GM12878 (cell line): ENCODE results near the gene ARHGEF16. TPM values are rescaled to one million over a fixed set of nuclear protein-coding genes. Genes with fewer than 3 reads are reported as not detected.

Experiments used
- ATAC-seq: fragments of 200-7000 bp; cut with Tn5 transposase; 3 replicates; pipeline ENCODE4 v1.9.1; 2020; ENCODE audit warnings: mild to moderate bottlenecking, moderate library complexity
- BruUV-seq: library from RNA; stranded (reverse); fragments of 400-500 nt; replicated peaks from 2 replicates; lab custom pipeline; 2021; lab: Mats Ljungman, UMichigan
- CTCF ChIA-PET: fragments of 300-600 bp; sonication (Branson Sonifier 250); formaldehyde crosslinking; extraction: SDS; loops from one replicate; lab custom pipeline; 2021; ENCODE audit warnings: inconsistent platforms; lab: Yijun Ruan, JAX
- POLR2A ChIA-PET: fragments of 350-600 bp; formaldehyde crosslinking; extraction: SDS; loops from one replicate; lab custom pipeline; 2021; ENCODE audit warnings: inconsistent platforms; lab: Charles Lee
- RAD21 ChIA-PET: fragments of 300-600 bp; sonication (Branson Sonifier 250); formaldehyde crosslinking; loops from one replicate; lab custom pipeline; 2023; ENCODE audit warnings: antibody characterized with exemption; ENCODE audit not compliant: unreplicated experiment; lab: Charles Lee
- SMC1A ChIA-PET: fragments of 300-600 bp; sonication (Branson Sonifier 250); formaldehyde crosslinking; loops from one replicate; lab custom pipeline; 2023; ENCODE audit not compliant: unreplicated experiment, uncharacterized antibody; lab: Charles Lee
- DNase-seq: peaks from one replicate; pipeline ENCODE4 v3.0.0-alpha.2; 2011; ENCODE audit warnings: low read depth, low spot score
- FAIRE-seq: peaks from 3 replicates; lab custom pipeline; 2011; peaks lifted over from hg19 to GRCh38; lab: Jason Lieb, UNC
- H2AFZ ChIP-seq: 2 replicates; pipeline ENCODE4 v1.6.0; 2011; ENCODE audit warnings: low read depth, low read length, control low read depth; ENCODE audit not compliant: control insufficient read depth
- H3K27ac ChIP-seq: 2 replicates; pipeline ENCODE4 v1.5.1; 2011; ENCODE audit warnings: control low read depth; ENCODE audit not compliant: control insufficient read depth, insufficient read depth
- H3K27me3 ChIP-seq, 2 experiments: replicated peaks in 1 of 2; 2 replicates each; pipeline versions ENCODE4 v1.6.0 to v1.6.1; 2011; ENCODE audit warnings: low read length in 1 of 2; ENCODE audit not compliant: control insufficient read depth in 2 of 2, insufficient read depth in 2 of 2
- H3K36me3 ChIP-seq, 2 experiments: 2 replicates each; pipeline ENCODE4 v1.5.1; 2011; ENCODE audit warnings: low read length in 1 of 2; ENCODE audit not compliant: control insufficient read depth in 2 of 2, insufficient read depth in 2 of 2
- H3K4me1 ChIP-seq: 2 replicates; pipeline ENCODE4 v1.6.1; 2011; ENCODE audit warnings: mild to moderate bottlenecking, low read length, moderate library complexity, mixed read lengths; ENCODE audit not compliant: control insufficient read depth, insufficient read depth
- H3K4me2 ChIP-seq: 2 replicates; pipeline ENCODE4 v1.6.0; 2011; ENCODE audit warnings: control low read depth; ENCODE audit not compliant: control insufficient read depth, insufficient read depth
- H3K4me3 ChIP-seq: fragments of 200-600 bp; sonication (generic); 2 replicates; pipeline ENCODE4 v1.5.1; 2016
- H3K79me2 ChIP-seq: 2 replicates; pipeline ENCODE4 v1.6.0; 2011; ENCODE audit warnings: low read length; ENCODE audit not compliant: control insufficient read depth, insufficient read depth
- H3K9ac ChIP-seq: 2 replicates; pipeline ENCODE4 v1.8.0; 2011; ENCODE audit warnings: low read length, control low read depth, mixed read lengths; ENCODE audit not compliant: control insufficient read depth, insufficient read depth
- H3K9me3 ChIP-seq: replicated peaks from 3 replicates; pipeline ENCODE4 v1.5.1; 2011; ENCODE audit warnings: mild to moderate bottlenecking, low read length; ENCODE audit not compliant: control insufficient read depth, insufficient read depth
- H4K20me1 ChIP-seq: 2 replicates; pipeline ENCODE4 v1.6.0; 2011; ENCODE audit not compliant: control insufficient read depth, insufficient read depth
- ATF3 ChIP-seq: IDR thresholded peaks from 2 replicates; pipeline ENCODE4 v1.6.1; 2011; ENCODE audit warnings: low read depth, mild to moderate bottlenecking, low read length, moderate library complexity, borderline replicate concordance; ENCODE audit errors: extremely low read depth
- ATF7 ChIP-seq: fragments of 450-650 bp; IDR thresholded peaks from 2 replicates; pipeline ENCODE4 v1.6.1; 2016; ENCODE audit warnings: low read depth, mild to moderate bottlenecking
- BRCA1 ChIP-seq: IDR thresholded peaks from 2 replicates; pipeline ENCODE4 v1.6.1; 2011; ENCODE audit warnings: low read depth, low read length, improper control_type of control experiment
- CBX3 ChIP-seq: fragments of 200-600 bp; sonication (generic); IDR thresholded peaks from 2 replicates; pipeline ENCODE4 v1.6.1; 2016; ENCODE audit warnings: low read depth, borderline replicate concordance
- DPF2 ChIP-seq: fragments of 450-650 bp; IDR thresholded peaks from 2 replicates; pipeline ENCODE4 v1.6.1; 2017; ENCODE audit warnings: mild to moderate bottlenecking
- E2F8 ChIP-seq: fragments of 450-650 bp; IDR thresholded peaks from 2 replicates; pipeline ENCODE4 v1.6.1; 2018; ENCODE audit warnings: mild to moderate bottlenecking, low read depth, moderate library complexity; ENCODE audit not compliant: partially characterized antibody
- FOS ChIP-seq: IDR thresholded peaks from 3 replicates; pipeline ENCODE4 v1.6.1; 2011; ENCODE audit warnings: borderline replicate concordance; ENCODE audit not compliant: insufficient read length; ENCODE audit errors: extremely low read depth
- IKZF1 ChIP-seq: fragments of 450-650 bp; conservative IDR thresholded peaks from 2 replicates; pipeline ENCODE4 v1.6.1; 2017; ENCODE audit warnings: antibody characterized with exemption, mild to moderate bottlenecking
- JUNB ChIP-seq: IDR thresholded peaks from 2 replicates; pipeline ENCODE4 v1.6.1; 2016; ENCODE audit warnings: antibody characterized with exemption, mild to moderate bottlenecking
- LARP7 ChIP-seq: fragments of 450-650 bp; IDR thresholded peaks from 2 replicates; pipeline ENCODE4 v1.6.1; 2017; ENCODE audit warnings: mild to moderate bottlenecking
- PML ChIP-seq: IDR thresholded peaks from 2 replicates; pipeline ENCODE4 v1.6.1; 2012; ENCODE audit warnings: low read length, inconsistent platforms
- STAT3 ChIP-seq: IDR thresholded peaks from 2 replicates; pipeline ENCODE4 v1.6.1; 2011; ENCODE audit warnings: low read depth, low read length, improper control_type of control experiment
- TBL1XR1 ChIP-seq: IDR thresholded peaks from 2 replicates; pipeline ENCODE4 v1.6.1; 2012; ENCODE audit warnings: low read depth, low read length, improper control_type of control experiment
- WGBS: methylation state at CpG from one replicate; pipeline ENCODE4 v1.1.6; 2016; ENCODE audit warnings: low lambda C conversion rate; ENCODE audit not compliant: insufficient replicate concordance, insufficient coverage; ENCODE audit errors: missing lambda C conversion rate; 5-methylcytosine and 5-hydroxymethylcytosine counted together
- in situ Hi-C: fragments of 300-500 bp; cut with MboI; formaldehyde crosslinking; loops from 9 replicates; pipeline ENCODE4 v1.14.3; 2018; ENCODE audit warnings: mixed read lengths
- intact Hi-C: fragments of 100-400 bp; cut with micrococcal nuclease; formaldehyde crosslinking; loops from one replicate; pipeline ENCODE4 v1.14.2; 2022; ENCODE audit not compliant: unreplicated experiment
- polyA plus RNA-seq, 11 experiments: library from polyadenylated mRNA; depleted of rRNA in 4 of 11; unstranded in 6 of 11; stranded (reverse) in 5 of 11; fragments of >200 nt; fragmentation: Nextera tagmentation in 4 of 11; fragmentation: Illumina TruSeq in 1 of 11; extraction: Ambion mirVana in 4 of 11; extraction: Trizol in 1 of 11; gene quantifications; 1 replicate in 1 of 11; 2 replicates in 10 of 11; pipeline versions ENCODE4 v1.2.1 to v1.2.3, GENCODE V29; 2011 to 2016; ENCODE audit warnings: inconsistent platforms in 2 of 11, missing spikeins in 2 of 11, low read depth in 1 of 11
- total RNA-seq, 4 experiments: library from RNA; depleted of rRNA in 3 of 4; stranded (reverse); fragments of >200 nt in 3 of 4; fragmentation: Illumina TruSeq in 1 of 4; extraction: Trizol in 1 of 4; gene quantifications; 2 replicates each; pipeline versions ENCODE4 v1.2.1 to v1.2.3, GENCODE V29; 2013 to 2021

Gene ARHGEF16
- total and polyA plus RNA-seq, 10 of the 15 experiments (the other 5 are each of a cell fraction or from before 2014, with no cell fraction given) = not detected

- no peaks in the 10 kb centered on the region for H4K20me1 ChIP-seq
- no peaks in the 10 kb centered on the region for H3K79me2 ChIP-seq
- no peaks in the 10 kb centered on the region for H3K27me3 ChIP-seq
- CTCF ChIA-PET = no interaction called here
- no peak for ATAC-seq
- TF ChIP-seq IKZF1 = no peak
- no peak for TF ChIP-seq LARP7
- no peak for TF ChIP-seq ATF3
- no peak for TF ChIP-seq FOS
- TF ChIP-seq PML = no peak
- TF ChIP-seq DPF2 = no peak
- no peak for TF ChIP-seq E2F8
- no peak for TF ChIP-seq STAT3
- no peak for TF ChIP-seq ATF7
- TF ChIP-seq CBX3 = no peak
- TF ChIP-seq JUNB = no peak
- TF ChIP-seq TBL1XR1 = no peak
- TF ChIP-seq BRCA1 = no peak
- no peak overlapping the region for H3K4me2 ChIP-seq
- no TSS peak for BruUV-seq
- H3K27ac ChIP-seq = no peak overlapping the region
- POLR2A ChIA-PET = no interaction called here
- WGBS = 16% methylated on average over 17 of the region's 28 CpGs
- H3K9me3 ChIP-seq = no peaks in the 10 kb centered on the region
- in situ Hi-C loops (no loop called here), intact Hi-C loops (no loop called here)
- no peaks in the 10 kb centered on the region for H3K36me3 ChIP-seq
- no peak for DNase-seq
- SMC1A ChIA-PET = no interaction called here
- no peak overlapping the region for H3K9ac ChIP-seq
- FAIRE-seq = no peak
- no peak overlapping the region for H2AFZ ChIP-seq
- RAD21 ChIA-PET = no interaction called here
- H3K4me1 ChIP-seq = no peaks in the 10 kb centered on the region
- no peak overlapping the region for H3K4me3 ChIP-seq
Measured at GRCh38 chr1:3465091-3465934, 10.8 kb downstream of the ARHGEF16 start.
